NCI-H1436 (cell line): Measurements from ENCODE around the gene FUT6.
A peak's percentile ranks its signal among the peaks of the same experiment; 100 is the strongest.
"Not testable (repeated sequence)": the region's sequence is repeated elsewhere in the genome, so short reads cannot be mapped to it uniquely, and the experiment has no call there.

ENCODE experiments used
- DNase-seq: peaks from one replicate; lab custom pipeline; 2025; lab: John Stamatoyannopoulos, UW

Gene FUT6

GRCh38 chr19:5857203-5858081 lies 17.9 kb upstream of the FUT6 start:
- DNase-seq = no peak

GRCh38 chr19:5855151-5855550 lies 15.6 kb upstream of the FUT6 start:
- not testable (repeated sequence) for DNase-seq

- not testable (repeated sequence) for DNase-seq
Observed at GRCh38 chr19:5854121-5854520, 14.6 kb upstream of the FUT6 start.

GRCh38 chr19:5851302-5851701 lies 11.8 kb upstream of the FUT6 start, which contains the start of gene FUT3:
Gene FUT3 (minus strand): TSS chr19:5851449.
- DNase-seq = no peak

- DNase-seq = no peak
Observed at GRCh38 chr19:5850743-5851293, 11.3 kb upstream of the FUT6 start.

GRCh38 chr19:5850189-5850588 lies 10.7 kb upstream of the FUT6 start:
- DNase-seq = no peak

GRCh38 chr19:5848621-5849020 lies 9.1 kb upstream of the FUT6 start:
- not testable (repeated sequence) for DNase-seq

GRCh38 chr19:5847846-5848245 lies 8.3 kb upstream of the FUT6 start:
- not testable (repeated sequence) for DNase-seq

- DNase-seq = no peak
Observed at GRCh38 chr19:5844456-5845433, 5.2 kb upstream of the FUT6 start.

GRCh38 chr19:5843295-5843927 lies 3.9 kb upstream of the FUT6 start:
- no peak for DNase-seq

- not testable (repeated sequence) for DNase-seq
Observed at GRCh38 chr19:5841735-5842111, 2.2 kb upstream of the FUT6 start.

GRCh38 chr19:5838353-5839064 lies 993 bp downstream of the FUT6 start:
- DNase-seq = no peak

GRCh38 chr19:5837761-5838352 lies 1.6 kb downstream of the FUT6 start:
- DNase-seq = no peak

GRCh38 chr19:5832527-5833216 lies 6.8 kb downstream of the FUT6 start:
- DNase-seq = no peak

- DNase-seq = no peak
Observed at GRCh38 chr19:5832061-5832460, 7.4 kb downstream of the FUT6 start.

GRCh38 chr19:5831159-5831558 lies 8.3 kb downstream of the FUT6 start:
- DNase-seq = no peak

GRCh38 chr19:5829567-5830310 lies 9.8 kb downstream of the FUT6 start:
- no peak for DNase-seq

- DNase-seq = peak; percentile 80
Observed at GRCh38 chr19:5828661-5829566, 10.6 kb downstream of the FUT6 start.
